Measurements from ENCODE around the gene TBL1X. TPM values are rescaled to one million over a fixed set of nuclear protein-coding genes. Genes with fewer than 3 reads are reported as not detected.

TBL1X gene
- total RNA-seq, 6 experiments from 2014 or later: 34.4 to 53.2 (median 44.9) TPM

DNA sequence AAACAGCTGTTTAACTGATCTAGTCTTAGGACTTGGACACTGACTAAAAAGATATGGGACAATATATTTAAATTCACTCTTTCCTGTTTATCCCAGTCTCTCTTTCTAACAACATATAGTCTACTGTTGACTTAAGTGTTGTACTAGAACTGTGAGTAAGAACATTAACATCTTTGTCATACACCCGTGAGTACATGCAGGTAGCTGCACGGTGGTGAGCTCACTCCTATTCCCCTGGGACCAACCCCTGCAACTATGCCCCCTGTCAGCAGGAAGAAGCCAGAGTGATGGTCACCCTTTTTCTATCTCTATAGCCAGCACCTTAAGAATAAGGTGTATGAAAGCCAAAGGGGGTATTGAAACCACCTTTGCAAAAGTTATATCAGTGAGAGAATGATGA is 17.6 kb downstream of the TBL1X start:
- TF ChIP-seq CTCF (IDR thresholded peaks at IDR 0.05): no peak
- Mint-ChIP-seq H3K27ac (no peak overlapping the region), H3K4me3 (no peak overlapping the region), H3K36me3 (ENCODE audit: low read depth) (no peaks in the 10 kb centered on the region), H3K27me3 (ENCODE audit: insufficient read depth) (no peaks in the 10 kb centered on the region), H3K9me3 (no peaks in the 10 kb centered on the region), H3K4me1 (ENCODE audit: low read depth) (peaks cover 18% of the 10 kb centered on the region)
- DNase-seq: no peak

- no peak overlapping the region for H3K4me3 Mint-ChIP-seq
- no peaks in the 10 kb centered on the region for H3K27me3 Mint-ChIP-seq (ENCODE audit: insufficient read depth)
- DNase-seq: no peak
- no peak overlapping the region for H3K27ac Mint-ChIP-seq
- no peaks in the 10 kb centered on the region for H3K36me3 Mint-ChIP-seq (ENCODE audit: low read depth)
- no peak for TF ChIP-seq CTCF (IDR thresholded peaks at IDR 0.05)
- H3K9me3 Mint-ChIP-seq: no peaks in the 10 kb centered on the region
- peaks cover 19% of the 10 kb centered on the region for H3K4me1 Mint-ChIP-seq (ENCODE audit: low read depth)
These were observed 18.0 kb downstream of the TBL1X start for GRCh38 chrX:9482837-9483236.

GRCh38 chrX:9483376-9483775 is 18.5 kb downstream of the TBL1X start:
- Mint-ChIP-seq H3K4me3 (no peak overlapping the region), H3K9me3 (no peaks in the 10 kb centered on the region), H3K27ac (no peak overlapping the region), H3K4me1 (ENCODE audit: low read depth) (peaks cover 19% of the 10 kb centered on the region), H3K27me3 (ENCODE audit: insufficient read depth) (no peaks in the 10 kb centered on the region), H3K36me3 (ENCODE audit: low read depth) (no peaks in the 10 kb centered on the region)
- no peak for TF ChIP-seq CTCF (IDR thresholded peaks at IDR 0.05)
- no peak for DNase-seq

- no peak overlapping the region for H3K4me3 Mint-ChIP-seq
- no peaks in the 10 kb centered on the region for H3K9me3 Mint-ChIP-seq
- DNase-seq: no peak
- peaks cover 19% of the 10 kb centered on the region for H3K4me1 Mint-ChIP-seq (ENCODE audit: low read depth)
- no peak overlapping the region for H3K27ac Mint-ChIP-seq
- no peaks in the 10 kb centered on the region for H3K36me3 Mint-ChIP-seq (ENCODE audit: low read depth)
- TF ChIP-seq CTCF (IDR thresholded peaks at IDR 0.05): no peak
- no peaks in the 10 kb centered on the region; the same call in 1 of the 2 replicates for H3K27me3 Mint-ChIP-seq (ENCODE audit: insufficient read depth)
These were observed 22.0 kb downstream of the TBL1X start for GRCh38 chrX:9486786-9487387.

DNA sequence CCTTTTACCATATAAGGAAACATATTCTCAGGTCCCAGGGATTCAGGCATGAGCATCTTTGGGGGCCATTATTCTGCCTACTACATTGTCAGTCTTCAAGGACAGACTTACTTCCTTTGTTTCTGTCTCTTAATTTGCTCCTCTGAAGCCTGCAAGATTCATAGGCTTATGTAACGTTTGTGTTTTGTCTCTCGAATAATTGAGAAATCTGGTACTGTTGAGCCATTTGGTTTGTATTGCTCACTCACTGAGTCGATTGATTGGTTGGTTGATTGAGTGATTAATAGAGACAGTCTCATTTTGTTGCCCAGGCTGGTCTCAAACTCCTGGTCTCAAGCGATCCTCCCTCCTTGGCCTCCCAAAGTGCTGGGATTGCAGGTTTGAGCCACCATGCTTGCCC is 23.7 kb downstream of the TBL1X start:
- DNase-seq: no peak
- Mint-ChIP-seq H3K4me1 (ENCODE audit: low read depth) (peaks cover 24% of the 10 kb centered on the region), H3K36me3 (ENCODE audit: low read depth) (no peaks in the 10 kb centered on the region), H3K27ac (no peak overlapping the region), H3K27me3 (ENCODE audit: insufficient read depth) (no peaks in the 10 kb centered on the region; the same call in 1 of the 2 replicates), H3K4me3 (no peak overlapping the region), H3K9me3 (no peaks in the 10 kb centered on the region)
- TF ChIP-seq CTCF (IDR thresholded peaks at IDR 0.05): no peak
